HCT116 (cell line): ENCODE measurements around the gene ADGRA3.

ENCODE experiments used
- POLR2A ChIP-seq: IDR thresholded peaks from 2 replicates; pipeline ENCODE4 v1.7.0; 2011; ENCODE audit warnings: borderline replicate concordance; ENCODE audit not compliant: insufficient read depth, insufficient read length; ENCODE audit errors: extremely low read depth
- POLR2AphosphoS5 ChIP-seq: IDR thresholded peaks from 2 replicates; pipeline ENCODE4 v1.6.1; 2011; ENCODE audit warnings: mild to moderate bottlenecking, low read depth, low read length, moderate library complexity

DNA sequence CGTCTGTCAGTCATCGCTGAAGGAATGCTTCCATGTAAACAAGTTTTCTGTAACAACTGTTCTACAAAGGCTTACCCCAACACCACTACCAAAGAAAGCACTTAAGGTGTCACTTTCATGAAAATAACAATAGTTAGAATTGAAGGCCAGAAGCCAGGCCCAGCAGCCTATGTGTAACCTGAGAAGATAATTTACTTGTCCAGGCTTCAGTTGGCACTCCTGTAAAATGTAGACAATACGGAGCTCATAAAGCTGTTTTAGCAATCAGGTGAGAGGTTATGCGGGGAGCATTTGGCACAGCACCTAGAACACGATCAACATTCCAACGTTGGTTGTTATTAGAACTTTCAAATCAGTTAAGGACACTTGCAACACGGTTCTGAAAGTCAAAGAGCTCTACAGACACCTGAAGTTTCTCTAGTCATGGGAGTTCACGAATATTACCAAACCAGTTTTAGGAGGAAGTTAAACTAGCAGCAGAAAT is 15.7 kb downstream of the ADGRA3 start:
- no peak for TF ChIP-seq POLR2A
- no peak for TF ChIP-seq POLR2AphosphoS5
